Right lobe of liver (tissue), 6 donors: ENCODE data around the gene CD7. TPM values are rescaled to one million over a fixed set of nuclear protein-coding genes. Genes with fewer than 3 reads are reported as not detected.
A peak's percentile ranks its signal among the peaks of the same experiment; 100 is the strongest.

Source experiments
- ATAC-seq, 4 donors: fragments of 200-7000 bp; cut with Tn5 transposase; one replicate each; pipeline ENCODE4 v1.9.1; 2020; ENCODE audit warnings: mild to moderate bottlenecking in 4 of 4, moderate library complexity in 4 of 4
- DNase-seq, 3 donors: peaks; one replicate each; pipeline ENCODE4 v3.0.0-alpha.2; 2020
- H3K27ac ChIP-seq, 3 donors: fragments of 200-600 bp; one replicate each; pipeline ENCODE4 v1.8.0; 2022
- H3K27me3 ChIP-seq, 2 donors: fragments of 200-600 bp; one replicate each; pipeline ENCODE4 v1.8.0; 2022
- H3K36me3 ChIP-seq, 4 donors: fragments of 200-600 bp; sonication (generic) in 1 of 4; one replicate each; pipeline versions ENCODE4 v1.5.1 to v1.8.0; 2017 to 2022; ENCODE audit warnings: control low read depth in 1 of 4
- H3K4me1 ChIP-seq, 4 donors: fragments of 200-600 bp; sonication (generic) in 1 of 4; one replicate each; pipeline versions ENCODE4 v1.5.1 to v1.8.0; 2017 to 2022; ENCODE audit warnings: control low read depth in 1 of 4
- H3K4me3 ChIP-seq, 3 donors: fragments of 200-600 bp; one replicate each; pipeline ENCODE4 v1.8.0; 2022
- H3K9me3 ChIP-seq, 4 donors: fragments of 200-600 bp; sonication (generic) in 1 of 4; one replicate each; pipeline versions ENCODE4 v1.5.1 to v1.8.0; 2017 to 2022; ENCODE audit warnings: control low read depth in 1 of 4
- POLR2A ChIP-seq: fragments of 450-650 bp; IDR thresholded peaks from one replicate; pipeline ENCODE4 v1.6.1; 2017; ENCODE audit warnings: antibody characterized with exemption, mild to moderate bottlenecking
- WGBS: methylation state at CpG from one replicate; pipeline ENCODE4 v1.1.6; 2018; ENCODE audit warnings: low coverage, low lambda C conversion rate; ENCODE audit not compliant: insufficient coverage; ENCODE audit errors: missing lambda C conversion rate; 5-methylcytosine and 5-hydroxymethylcytosine counted together
- intact Hi-C, 2 donors: fragments of 100-400 bp; cut with DNase I; formaldehyde crosslinking; loops; one replicate each; pipeline versions ENCODE4 v1.11.2 to v1.14.1; 2022
- total RNA-seq, 6 experiments: library from RNA; depleted of rRNA in 2 of 6; stranded (reverse); fragments of >200 nt in 2 of 6; fragmentation: NEBNext Ultra II Directional in 3 of 6; extraction: Animal tissue kit (Norgen Biotek cat#: 25700) in 3 of 6; gene quantifications; one replicate each; pipeline versions ENCODE4 v1.1.0 to v1.2.4, GENCODE V29; 2016 to 2023
- TF ChIP-seq, protein P1 (sequence below), 4 donors: fragments of 200-600 bp in 3 of 4; fragments of 450-650 bp in 1 of 4; IDR thresholded peaks; one replicate each; pipeline versions ENCODE4 v1.5.1 to v1.8.0; 2016 to 2022; ENCODE audit warnings: antibody characterized with exemption in 4 of 4, mild to moderate bottlenecking in 2 of 4
- donor health status: DM: no; HTN: yes; CAD: no.
- donor health status: DM: no; HTN: no; CAD: no.
- donor health status: DM: no; HTN: no; CAD: no.
- donor health status: DM: no; HTN: yes; CAD: no.
- donor health status: DM: no; HTN: yes; CAD: no.

CD7 gene
- total RNA-seq, 6 experiments from 2014 or later = 0.31 to 3.2 (median 1.3) TPM

GRCh38 chr17:82311971-82312370 lies 5.4 kb downstream of the CD7 start:
- Histone ChIP-seq H3K36me3 (no peaks in the 10 kb centered on the region), H3K4me3 (no peak overlapping the region), H3K27ac (no peak overlapping the region), H3K4me1 (no peaks in the 10 kb centered on the region), H3K27me3 (no peaks in the 10 kb centered on the region), H3K9me3 (no peaks in the 10 kb centered on the region)
- 89% methylated on average over 13 of the region's 13 CpGs for WGBS
- DNase-seq = no peak
- no peak for ATAC-seq
- no peak for TF ChIP-seq POLR2A
- TF ChIP-seq, protein P1, sequence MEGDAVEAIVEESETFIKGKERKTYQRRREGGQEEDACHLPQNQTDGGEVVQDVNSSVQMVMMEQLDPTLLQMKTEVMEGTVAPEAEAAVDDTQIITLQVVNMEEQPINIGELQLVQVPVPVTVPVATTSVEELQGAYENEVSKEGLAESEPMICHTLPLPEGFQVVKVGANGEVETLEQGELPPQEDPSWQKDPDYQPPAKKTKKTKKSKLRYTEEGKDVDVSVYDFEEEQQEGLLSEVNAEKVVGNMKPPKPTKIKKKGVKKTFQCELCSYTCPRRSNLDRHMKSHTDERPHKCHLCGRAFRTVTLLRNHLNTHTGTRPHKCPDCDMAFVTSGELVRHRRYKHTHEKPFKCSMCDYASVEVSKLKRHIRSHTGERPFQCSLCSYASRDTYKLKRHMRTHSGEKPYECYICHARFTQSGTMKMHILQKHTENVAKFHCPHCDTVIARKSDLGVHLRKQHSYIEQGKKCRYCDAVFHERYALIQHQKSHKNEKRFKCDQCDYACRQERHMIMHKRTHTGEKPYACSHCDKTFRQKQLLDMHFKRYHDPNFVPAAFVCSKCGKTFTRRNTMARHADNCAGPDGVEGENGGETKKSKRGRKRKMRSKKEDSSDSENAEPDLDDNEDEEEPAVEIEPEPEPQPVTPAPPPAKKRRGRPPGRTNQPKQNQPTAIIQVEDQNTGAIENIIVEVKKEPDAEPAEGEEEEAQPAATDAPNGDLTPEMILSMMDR (IDR thresholded peaks at IDR 0.05) = no peak
- intact Hi-C loops = no loop called here

- DNase-seq = no peak
- H3K9me3 ChIP-seq = no peaks in the 10 kb centered on the region
- H3K27ac ChIP-seq = no peak overlapping the region
- H3K4me3 ChIP-seq = no peak overlapping the region
- 96% methylated on average over 10 of the region's 21 CpGs for WGBS
- no peak for ATAC-seq
- intact Hi-C loops = no loop called here
- no peak for TF ChIP-seq POLR2A
- TF ChIP-seq, protein P1 (IDR thresholded peaks at IDR 0.05) = no peak
- H3K27me3 ChIP-seq = no peaks in the 10 kb centered on the region
- H3K4me1 ChIP-seq = no peaks in the 10 kb centered on the region
- no peaks in the 10 kb centered on the region for H3K36me3 ChIP-seq
These were observed 6.5 kb downstream of the CD7 start for GRCh38 chr17:82310877-82311276.

DNA sequence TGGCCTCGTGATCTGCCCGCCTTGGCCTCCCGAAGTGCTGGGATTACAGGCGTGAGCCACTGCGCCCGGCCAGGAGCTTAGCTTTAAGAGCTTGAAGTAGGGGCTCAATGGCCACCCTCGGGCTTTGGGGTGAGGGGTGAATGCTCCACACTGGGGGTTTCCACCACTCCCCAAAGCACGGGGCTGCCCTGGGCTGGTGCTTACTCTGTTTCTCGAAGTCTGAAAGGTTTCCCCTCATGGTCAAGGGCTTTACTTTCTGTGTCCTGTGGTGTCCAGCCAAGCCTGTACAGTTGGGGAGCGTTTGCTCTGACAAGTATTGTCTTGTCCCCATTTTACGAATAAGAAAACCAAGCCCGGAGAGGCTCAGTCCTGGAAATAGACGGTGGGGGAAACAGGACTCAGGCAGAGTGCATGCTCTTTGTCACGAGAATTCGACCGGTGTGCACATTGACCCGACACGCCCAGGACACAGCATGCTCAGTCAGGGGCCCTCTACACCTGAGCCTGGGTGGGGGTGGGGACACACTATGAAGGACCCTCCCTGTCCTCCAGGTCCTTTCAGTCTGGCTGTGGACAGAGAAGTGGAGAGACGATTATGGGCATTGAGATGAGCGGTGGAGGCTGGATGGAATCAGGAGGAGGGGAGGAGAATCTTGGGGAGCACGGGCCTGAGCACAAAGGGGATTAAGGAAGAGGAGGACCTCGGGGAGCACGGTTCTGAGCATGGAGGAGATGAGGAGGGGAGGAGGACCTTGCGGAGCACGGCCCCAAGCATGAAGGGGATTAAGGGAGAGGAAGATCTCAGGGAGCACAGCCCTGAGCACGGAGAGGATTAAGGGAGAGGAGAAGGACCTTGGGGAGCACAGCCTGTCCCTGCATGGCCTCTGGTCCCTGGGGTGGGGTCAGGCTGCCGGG lies 7.5 kb downstream of the CD7 start:
- DNase-seq (peak in 1 of 3 donors; percentile 22), ATAC-seq (peak; percentile 50 to 75 (median 68))
- Histone ChIP-seq H3K27ac (no peak overlapping the region), H3K9me3 (no peaks in the 10 kb centered on the region), H3K27me3 (no peaks in the 10 kb centered on the region), H3K36me3 (no peaks in the 10 kb centered on the region), H3K4me1 (no peaks in the 10 kb centered on the region), H3K4me3 (no peak overlapping the region)
- TF ChIP-seq, protein P1 (IDR thresholded peaks at IDR 0.05) = no peak
- no peak for TF ChIP-seq POLR2A
- 53% methylated on average over 22 of the region's 27 CpGs for WGBS
- intact Hi-C loops = no loop called here

- WGBS = 56% methylated on average over 7 of the region's 20 CpGs
- intact Hi-C loops = no loop called here
- TF ChIP-seq, protein P1 (IDR thresholded peaks at IDR 0.05) = no peak
- TF ChIP-seq POLR2A = no peak
- Histone ChIP-seq H3K4me1 (peaks cover 0 to 9% (median 0%) of the 10 kb centered on the region in 4 donors), H3K9me3 (no peaks in the 10 kb centered on the region), H3K4me3 (no peak overlapping the region), H3K27me3 (no peaks in the 10 kb centered on the region), H3K36me3 (no peaks in the 10 kb centered on the region), H3K27ac (no peak overlapping the region)
- ATAC-seq (no peak), DNase-seq (no peak)
These were observed 11.6 kb downstream of the CD7 start for GRCh38 chr17:82305727-82306300.
